NCI-H2196 (cell line): ENCODE results near the gene KCNJ6.
"Not testable (repeated sequence)": the region's sequence is repeated elsewhere in the genome, so short reads cannot be mapped to it uniquely, and the experiment has no call there.

Experiments
- DNase-seq: peaks from one replicate; lab custom pipeline; 2025; ENCODE audit not compliant: unreplicated experiment; lab: John Stamatoyannopoulos, UW

Gene KCNJ6

DNA sequence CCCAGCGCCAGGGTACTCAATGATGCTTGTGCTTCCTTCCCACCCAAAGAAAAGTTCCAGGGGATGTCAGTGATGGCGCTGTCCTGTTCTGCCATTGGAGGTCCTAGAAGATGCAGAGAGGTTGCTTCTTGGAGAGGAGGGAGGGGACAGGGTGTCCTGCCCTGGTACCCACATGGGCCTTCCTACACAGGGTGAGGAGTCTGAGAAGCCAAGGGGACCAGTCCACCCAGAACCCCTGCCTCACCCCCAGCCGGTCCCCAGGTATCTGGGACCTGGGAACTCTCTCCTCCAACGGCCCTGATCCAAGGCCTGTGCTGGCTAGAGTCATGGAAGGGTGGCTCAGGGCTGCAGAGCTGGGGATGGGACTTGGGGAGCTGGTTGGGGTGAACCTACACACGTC is 259.4 kb downstream of the KCNJ6 start:
- DNase-seq = no peak

DNA sequence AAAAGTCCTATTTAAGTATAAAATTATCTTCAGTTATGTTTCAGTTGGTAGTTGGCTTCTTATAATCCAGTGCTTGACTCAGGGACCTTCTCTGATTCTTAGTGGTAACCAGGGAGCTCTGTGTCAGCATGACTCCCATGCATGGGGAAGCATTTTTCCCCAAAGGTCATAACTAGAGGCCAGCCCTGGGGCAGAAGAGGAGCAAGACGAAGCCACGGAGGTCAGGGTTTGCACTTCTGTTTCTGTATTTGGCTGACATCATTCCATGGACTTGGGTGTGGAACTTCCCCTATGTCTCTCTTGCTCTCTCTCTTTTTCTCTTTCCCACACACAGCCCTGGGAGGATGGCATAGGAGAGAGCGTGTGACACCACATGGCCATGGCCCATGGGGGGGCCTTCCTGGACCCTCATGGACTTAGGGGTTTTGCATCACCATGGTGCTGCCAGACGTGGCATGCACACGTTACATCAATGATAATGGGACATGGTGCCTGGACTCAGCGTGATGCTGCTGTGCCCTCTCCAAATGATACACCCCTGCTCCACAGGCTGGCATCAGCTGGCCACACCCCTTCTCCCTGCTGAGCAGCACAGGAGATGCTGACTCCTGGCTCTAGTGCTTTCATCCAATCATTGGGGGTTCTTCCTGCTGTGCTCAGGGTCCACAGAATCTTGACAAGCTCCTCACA is 260.5 kb downstream of the KCNJ6 start:
- DNase-seq = no peak

DNA sequence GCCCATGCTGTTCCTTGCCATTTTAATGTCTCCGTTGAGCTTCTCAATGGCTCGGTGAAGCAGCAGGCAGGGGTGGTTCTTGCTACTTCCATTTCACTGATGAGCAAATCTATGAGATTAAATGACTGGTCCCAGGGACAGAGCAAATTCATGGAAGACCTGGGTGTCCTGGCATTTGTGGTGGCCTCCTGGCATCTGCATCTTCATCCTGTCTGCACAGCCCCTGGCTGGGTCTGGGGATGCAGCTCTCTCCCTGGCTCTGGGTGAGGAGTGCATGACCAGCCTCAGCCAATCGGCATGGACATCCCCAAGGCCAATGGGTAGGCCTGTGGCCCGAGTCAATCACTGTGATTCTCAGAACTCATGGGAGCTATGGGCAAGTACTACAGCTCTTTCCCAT is 261.7 kb downstream of the KCNJ6 start:
- no peak for DNase-seq

DNA sequence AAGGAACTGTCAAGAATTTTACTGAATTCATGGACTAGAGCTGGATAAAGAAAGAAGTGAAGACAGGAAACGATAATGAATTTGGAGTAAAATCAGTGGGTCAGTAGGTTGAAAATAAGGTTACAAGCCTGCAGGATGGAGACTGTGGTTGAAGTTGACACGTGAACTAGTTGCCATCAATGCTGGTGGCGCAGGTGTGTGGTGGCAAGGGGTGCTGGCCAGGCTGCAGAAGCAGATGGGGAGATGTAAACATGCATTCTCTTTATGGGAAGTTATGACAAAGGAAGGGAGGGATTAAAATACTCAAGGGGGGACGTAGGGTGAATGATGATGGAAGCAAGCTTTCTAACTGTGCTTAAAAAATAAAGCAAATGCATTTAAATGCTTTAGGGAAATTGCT is 263.1 kb downstream of the KCNJ6 start:
- DNase-seq = no peak

DNA sequence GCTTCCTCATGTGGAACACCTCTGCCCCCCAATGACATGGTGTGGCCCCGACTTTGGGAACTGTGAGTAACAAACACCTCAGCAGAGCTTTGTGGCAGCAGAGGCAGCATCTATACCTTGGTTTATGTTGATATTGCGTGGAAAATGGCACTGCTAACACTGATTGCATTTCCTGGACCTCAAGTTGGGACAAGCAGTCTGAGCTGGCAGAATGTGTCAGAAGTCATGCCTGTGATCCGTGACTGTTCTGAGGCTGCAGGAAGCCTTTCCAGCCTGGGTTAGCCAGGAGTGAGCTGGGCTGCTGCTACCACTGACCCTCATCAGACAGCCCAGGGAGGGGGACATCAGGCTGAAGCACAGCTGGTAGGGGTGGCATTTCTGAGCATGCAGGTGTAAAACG is 268.5 kb downstream of the KCNJ6 start:
- DNase-seq = no peak

DNA sequence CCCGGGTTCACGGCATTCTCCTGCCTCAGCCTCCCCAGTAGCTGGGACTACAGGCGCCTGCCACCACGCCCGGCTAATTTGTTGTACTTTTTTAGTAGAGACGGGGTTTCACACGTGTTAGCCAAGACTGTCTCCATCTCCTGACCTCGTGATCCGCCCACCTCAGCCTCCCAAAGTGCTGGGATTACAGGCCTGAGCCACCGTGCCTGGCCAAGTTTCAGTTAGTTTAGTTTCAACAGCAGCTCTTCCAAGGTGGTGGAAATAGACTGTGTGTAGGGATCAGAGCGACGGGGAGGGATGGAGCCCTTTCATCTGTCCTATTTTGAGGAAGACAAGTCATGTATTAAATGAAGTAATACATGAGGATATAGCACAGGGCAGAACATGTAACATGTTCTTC is 269.5 kb downstream of the KCNJ6 start:
- DNase-seq = not testable (repeated sequence)

DNA sequence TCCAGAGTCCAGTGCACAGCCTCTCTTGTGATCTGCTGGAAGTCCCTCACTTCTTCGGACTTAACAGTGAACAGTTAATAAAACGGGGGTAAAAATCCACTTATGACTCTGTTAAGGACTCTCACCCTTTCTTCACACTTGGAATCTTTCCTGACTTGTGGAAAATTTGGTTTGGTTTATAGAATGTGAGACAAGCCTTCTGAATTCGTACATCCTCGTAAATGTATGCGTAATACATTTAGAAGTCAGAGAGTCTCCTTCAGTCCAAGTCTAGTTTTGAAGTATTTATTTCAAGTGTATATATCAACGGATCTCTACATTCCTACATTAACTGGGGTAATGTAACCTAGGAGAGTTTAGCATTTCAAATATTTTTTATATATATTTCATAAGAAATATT is 270.4 kb downstream of the KCNJ6 start:
- no peak for DNase-seq

DNA sequence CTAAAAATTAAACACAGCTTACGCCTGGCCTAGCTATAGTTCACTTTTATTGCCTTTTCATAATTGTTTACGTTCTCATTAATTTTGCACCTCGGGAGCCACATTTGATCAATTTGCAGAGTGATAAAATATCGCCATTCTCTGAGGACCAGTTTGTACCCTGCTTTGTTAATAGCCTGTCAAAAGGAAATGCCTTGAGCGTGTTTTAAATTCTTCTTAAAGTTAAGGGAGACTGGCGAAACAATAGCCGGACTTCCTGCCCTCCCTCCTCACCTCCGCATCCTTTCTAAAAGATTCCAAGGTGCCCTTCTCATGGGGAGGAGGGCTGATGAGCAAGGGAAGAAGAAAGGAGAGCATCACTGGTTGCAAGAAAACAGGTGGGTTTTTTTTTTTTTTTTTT is 271.6 kb downstream of the KCNJ6 start:
- no peak for DNase-seq

DNA sequence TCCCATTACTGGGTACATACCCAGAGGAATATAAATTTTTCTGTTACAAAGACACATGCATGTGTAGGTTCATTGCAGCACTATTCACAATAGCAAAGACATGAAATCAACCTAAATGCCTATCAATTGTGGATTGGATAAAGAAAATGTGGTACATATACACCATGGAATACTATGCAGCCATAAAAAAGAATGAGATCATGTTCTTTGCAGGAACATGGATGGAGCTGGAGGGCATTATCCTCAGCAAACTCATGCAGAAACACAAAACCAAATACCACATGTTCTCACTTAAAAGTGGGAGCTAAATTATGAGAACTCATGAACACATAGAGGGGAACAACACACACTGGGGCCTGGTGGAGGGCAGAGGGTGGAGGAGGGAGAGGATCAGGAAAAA is 272.4 kb downstream of the KCNJ6 start:
- DNase-seq = not testable (repeated sequence)

DNA sequence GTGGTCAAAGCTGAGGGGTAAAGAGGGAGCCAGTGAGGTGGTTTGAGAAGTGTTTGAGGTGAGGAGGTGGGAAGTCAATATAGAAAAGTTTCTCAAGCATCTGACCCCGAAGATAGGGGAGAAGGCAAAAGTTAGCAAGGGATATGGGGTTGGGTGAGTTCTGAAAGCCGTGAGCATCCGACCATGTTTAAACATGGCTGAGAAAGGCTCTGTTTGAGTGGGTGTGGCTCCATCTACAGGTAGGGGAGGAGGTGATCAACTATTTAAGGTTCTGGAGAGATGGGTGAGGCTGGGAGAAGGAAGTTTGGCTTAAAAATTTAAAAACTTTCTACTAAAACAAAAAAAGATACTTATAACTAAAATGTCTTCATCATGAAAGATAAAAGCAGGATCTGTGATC is 273.8 kb downstream of the KCNJ6 start:
- DNase-seq = peak; percentile 12

DNA sequence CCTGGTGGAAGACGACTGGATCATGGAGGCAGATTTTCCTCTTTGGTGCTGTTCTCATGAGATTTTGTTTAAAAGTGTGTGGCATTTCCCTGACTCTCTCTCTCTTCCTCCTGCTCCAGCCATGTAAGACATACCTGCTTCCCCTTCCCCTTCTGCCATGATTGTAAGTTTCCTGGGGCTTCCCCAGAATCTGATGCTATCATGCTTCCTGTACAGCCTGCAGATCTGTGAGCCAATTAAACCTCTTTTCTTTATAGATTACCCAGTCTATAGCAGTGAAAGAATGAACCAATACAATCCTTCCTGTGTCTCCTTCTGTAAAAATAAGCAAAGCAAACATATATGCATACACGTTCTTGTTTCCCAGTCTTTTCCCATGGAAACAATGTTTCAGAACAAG is 276.5 kb downstream of the KCNJ6 start:
- no peak for DNase-seq

DNA sequence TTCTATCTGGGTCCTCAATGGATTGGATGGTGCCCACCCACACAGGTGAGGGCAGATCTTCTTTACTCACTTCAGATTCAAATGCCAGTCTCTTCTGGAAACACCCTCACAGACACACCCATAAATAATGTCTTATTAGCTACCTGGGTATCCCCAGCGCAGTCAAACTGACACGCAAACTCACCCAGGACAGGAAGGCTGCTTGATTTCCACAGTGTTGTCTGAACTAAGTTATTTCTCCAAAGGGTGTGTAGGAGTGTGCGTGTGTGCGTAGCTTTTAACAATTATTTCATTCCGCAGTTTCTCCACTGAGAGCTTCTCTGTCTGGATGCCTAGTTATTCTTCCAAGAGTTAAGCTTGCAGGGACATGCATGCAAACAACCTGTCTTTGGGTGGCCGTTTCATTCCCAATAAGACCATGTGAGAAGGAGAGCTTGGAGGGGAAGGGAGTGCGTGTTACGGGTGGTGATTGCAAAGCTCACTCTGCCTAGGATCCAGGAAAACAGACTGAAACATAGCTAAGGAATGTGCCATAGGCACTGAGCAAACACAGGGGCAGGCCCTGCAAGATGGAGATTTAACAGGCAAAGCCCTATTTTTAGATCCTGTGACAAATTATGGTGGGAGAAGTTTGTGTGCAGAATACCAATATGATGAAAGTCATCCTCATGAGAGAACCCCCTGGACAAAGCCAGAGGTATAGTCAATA is 280.0 kb downstream of the KCNJ6 start:
- no peak for DNase-seq

DNA sequence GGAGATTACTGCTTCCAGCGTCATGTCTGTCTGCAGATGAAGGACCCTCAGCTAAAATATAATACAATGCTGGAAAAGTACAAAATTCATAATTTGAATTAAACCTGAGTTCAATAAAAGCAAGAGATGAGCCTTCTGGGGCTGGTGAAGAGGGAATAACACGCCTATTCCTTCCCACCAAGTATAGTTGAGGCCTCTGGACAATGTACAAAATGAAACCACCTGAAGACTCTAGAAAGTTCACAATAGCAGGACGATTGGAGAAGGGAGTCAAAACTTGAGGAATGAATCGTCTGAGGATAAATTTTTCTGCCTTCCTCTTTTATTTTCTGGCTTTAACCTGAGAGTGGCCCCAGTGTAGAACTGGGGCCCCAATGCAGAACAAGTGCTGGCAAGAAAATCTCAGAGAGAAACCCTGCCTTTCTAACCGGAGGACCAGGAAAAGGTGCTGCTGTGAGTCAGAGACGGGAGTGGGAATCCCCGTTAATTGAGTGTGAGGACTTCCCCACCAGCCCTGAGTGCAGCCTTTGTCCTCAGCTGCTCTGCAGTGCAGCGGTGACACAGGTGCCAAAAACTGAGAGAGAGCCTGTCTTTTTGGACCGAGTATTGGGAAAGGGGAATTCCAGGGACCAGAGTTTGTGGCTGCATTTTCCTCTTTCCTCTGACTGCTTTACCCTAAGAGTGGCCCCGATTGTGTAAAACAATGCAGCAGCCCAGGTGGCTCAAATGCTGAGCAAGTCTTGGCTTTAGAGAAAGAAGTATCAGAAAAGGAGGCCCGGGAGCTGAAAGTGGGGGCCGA is 284.7 kb downstream of the KCNJ6 start:
- no peak for DNase-seq

DNA sequence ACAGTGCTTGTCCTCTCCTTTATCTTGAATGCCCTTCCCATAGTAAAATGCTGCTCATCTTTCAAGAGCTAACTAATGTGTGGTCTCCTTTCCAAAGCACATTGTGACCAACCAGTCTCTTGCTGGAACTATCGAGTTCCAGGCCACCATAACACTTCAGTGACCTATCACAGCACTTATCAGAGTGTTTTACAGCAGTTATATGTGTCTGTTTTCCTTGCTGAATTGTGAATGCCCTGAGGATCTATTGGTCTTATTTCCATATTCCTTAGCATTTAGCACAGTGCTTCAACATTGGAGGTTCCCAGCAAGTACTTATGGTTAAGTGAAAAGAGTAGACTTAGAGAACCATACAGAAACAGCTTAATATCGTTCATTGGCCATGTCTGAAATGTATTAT is 285.4 kb downstream of the KCNJ6 start:
- no peak for DNase-seq

DNA sequence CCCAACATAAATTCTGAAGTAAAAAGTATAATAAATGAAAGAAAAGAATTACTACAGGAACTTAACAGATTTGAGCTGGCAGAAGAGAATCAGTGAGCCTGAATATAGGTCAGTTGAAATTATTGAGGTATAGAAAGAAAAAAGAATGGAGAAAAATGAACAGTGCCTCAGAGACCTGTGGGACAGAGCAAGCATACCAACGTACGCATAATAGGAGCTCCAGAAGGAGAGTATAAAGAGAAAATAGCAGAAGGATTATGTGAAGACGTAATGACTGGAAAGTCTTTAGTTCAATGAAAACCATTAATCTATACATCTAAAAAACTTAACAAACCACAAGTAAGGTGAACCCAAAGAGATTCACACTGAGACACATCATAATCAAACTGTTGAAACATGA is 287.9 kb downstream of the KCNJ6 start:
- no peak for DNase-seq

DNA sequence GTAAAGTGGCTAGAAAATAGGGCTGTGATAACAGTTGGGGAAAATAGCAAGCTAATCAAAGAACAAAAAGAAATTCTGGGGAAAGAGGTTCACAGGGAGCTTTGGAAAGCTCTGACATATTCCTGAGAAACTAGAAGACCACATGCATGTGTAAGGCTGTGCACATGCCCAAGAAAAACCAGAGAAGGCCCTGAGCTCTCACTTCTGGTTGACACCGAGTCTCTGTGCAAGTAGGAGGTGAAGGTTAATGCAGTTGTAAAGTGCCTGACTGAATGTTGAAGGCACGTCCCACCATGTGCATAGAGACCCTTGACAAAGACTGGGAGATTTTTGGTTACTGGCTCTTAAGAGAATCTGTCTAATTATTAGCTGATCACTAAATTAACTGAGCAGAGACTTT is 288.7 kb downstream of the KCNJ6 start:
- DNase-seq = no peak

DNA sequence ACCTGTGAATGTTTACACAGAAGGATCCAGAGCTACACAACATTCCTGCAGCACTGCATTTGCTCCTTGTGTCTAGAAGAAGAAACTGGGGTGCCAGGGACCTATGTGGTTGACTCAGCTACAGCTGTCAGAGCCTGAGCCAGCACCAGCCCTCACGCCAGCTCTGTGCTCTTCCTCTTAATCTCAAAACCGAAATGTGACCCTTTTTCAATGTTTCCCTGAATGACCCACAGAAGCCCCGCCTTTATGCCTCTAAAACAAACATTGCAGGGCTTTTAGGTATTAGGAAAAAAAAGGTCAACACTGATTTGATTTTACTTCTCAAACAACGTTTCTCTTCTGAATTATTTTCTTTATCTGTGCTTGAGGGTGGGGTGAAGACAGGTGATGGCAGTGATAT is 289.2 kb downstream of the KCNJ6 start:
- DNase-seq = no peak

DNA sequence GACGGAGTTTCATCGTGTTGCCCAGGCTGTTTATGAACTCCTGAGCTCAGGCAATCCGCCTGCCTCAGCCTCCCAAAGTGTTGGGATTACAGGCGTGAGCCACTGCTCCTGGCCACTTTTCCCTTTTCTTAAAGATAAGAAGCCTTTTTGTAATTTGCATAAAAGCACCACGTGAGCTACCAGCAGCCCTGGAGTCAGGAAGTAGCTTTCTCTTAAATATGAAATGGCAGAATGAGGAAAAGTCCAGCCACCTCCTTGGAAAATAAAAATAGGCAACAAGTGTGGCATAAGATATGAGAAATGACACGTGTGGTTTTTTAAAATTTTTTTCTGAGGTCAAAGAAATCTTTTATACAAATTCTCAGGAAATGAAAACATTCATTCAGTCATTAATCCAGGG is 289.9 kb downstream of the KCNJ6 start:
- DNase-seq = no peak

DNA sequence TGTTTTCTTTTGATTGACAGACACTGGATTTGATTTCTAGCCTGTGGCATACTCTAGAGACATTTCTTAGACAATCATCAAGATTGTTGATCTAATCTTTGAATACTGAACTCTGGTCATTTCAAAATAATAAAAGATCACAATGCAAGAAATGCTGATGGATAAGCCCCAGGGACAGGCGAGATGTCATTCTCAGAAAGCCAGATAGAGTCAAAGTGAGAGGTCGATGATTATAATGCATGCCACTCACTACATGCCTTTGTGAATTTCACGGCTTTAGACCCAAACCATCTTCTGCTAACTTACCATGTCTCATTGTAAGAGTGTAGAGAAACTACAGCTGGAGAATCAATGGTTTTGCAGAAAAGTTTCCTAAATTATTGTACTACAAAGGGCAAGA is 292.6 kb downstream of the KCNJ6 start:
- DNase-seq = no peak

DNA sequence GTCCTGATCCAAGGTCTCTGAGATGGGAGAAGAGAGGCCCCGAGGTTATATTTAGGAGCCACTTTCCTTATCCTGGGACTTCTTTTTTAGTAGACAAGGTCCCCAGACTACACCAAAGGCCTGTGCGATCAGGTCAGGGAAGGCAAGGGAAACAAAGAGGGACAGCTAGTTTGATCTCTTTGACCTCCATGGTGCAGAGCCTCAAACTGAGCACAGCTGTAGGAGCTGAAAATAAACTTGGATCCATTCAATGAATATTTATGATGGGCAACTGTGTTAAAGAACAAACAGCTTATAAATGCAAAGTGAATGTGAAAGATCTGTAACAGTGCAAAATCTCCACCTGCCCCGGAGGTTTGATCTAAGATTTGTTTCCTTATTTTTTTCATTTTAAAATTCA is 293.1 kb downstream of the KCNJ6 start:
- DNase-seq = no peak

DNA sequence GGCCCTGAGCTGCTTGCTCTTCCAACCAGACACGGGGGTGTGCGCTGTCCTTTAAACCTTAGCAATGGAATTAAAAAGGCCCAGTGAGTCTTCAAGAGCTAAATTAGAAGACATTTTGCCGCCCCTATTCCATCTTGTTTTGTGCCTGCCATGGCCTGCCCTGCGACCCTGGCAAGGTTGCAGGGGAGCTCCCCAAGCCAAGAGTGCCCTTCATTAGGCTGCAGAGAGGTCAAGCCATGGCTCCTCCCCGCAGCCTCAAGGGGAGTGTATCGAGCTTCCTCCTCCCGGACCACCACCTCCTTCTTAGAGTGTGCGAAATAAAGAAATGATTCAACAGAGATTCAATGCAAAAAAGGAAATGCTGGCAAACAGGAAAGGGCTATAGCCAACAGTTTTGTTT is 293.5 kb downstream of the KCNJ6 start:
- DNase-seq = no peak

DNA sequence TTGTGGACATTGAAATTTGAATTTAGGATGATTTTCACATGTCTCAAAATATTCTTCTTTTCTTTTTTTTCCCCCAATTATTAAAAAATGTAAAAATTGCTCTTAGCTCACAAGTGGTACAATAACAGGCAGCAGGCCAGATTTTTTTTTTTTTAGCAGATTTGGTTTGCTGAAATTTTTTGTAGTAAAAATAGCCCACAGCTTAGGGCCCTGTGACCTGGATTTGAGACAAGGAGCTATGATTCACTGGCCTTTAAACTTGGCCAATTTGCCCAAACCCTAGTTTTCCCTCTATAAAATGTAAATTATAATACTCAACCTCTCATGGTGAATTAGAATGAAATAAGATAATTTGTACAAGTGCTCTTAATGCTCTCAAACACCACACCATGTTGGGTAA is 295.9 kb downstream of the KCNJ6 start:
- no peak for DNase-seq
